ENCODE data around the gene MRPL21.

- TF ChIP-seq, protein P1, sequence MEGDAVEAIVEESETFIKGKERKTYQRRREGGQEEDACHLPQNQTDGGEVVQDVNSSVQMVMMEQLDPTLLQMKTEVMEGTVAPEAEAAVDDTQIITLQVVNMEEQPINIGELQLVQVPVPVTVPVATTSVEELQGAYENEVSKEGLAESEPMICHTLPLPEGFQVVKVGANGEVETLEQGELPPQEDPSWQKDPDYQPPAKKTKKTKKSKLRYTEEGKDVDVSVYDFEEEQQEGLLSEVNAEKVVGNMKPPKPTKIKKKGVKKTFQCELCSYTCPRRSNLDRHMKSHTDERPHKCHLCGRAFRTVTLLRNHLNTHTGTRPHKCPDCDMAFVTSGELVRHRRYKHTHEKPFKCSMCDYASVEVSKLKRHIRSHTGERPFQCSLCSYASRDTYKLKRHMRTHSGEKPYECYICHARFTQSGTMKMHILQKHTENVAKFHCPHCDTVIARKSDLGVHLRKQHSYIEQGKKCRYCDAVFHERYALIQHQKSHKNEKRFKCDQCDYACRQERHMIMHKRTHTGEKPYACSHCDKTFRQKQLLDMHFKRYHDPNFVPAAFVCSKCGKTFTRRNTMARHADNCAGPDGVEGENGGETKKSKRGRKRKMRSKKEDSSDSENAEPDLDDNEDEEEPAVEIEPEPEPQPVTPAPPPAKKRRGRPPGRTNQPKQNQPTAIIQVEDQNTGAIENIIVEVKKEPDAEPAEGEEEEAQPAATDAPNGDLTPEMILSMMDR (conservative IDR thresholded peaks at IDR 0.05 in 1 of 2, IDR thresholded peaks at IDR 0.05 in 1 of 2; ENCODE audit: extremely low read depth in 1 of 2, insufficient read depth in 1 of 2, low read depth in 1 of 2, low read length in 2 of 2), result no peak
- no peak for TF ChIP-seq EZH2 (IDR thresholded peaks at IDR 0.05; ENCODE audit: borderline replicate concordance, low read length)
Measured at GRCh38 chr11:68903288-68904247, at the start of gene MRPL21, which contains the start of gene IGHMBP2.

Data from mammary epithelial cell (primary cell).